GM10847 (cell line): ENCODE data around the gene SNAP47.

ENCODE experiments used
- POLR2A ChIP-seq: IDR thresholded peaks from 2 replicates; pipeline ENCODE4 v1.6.1; 2011; ENCODE audit not compliant: insufficient read length; ENCODE audit errors: extremely low read depth

Gene SNAP47

DNA sequence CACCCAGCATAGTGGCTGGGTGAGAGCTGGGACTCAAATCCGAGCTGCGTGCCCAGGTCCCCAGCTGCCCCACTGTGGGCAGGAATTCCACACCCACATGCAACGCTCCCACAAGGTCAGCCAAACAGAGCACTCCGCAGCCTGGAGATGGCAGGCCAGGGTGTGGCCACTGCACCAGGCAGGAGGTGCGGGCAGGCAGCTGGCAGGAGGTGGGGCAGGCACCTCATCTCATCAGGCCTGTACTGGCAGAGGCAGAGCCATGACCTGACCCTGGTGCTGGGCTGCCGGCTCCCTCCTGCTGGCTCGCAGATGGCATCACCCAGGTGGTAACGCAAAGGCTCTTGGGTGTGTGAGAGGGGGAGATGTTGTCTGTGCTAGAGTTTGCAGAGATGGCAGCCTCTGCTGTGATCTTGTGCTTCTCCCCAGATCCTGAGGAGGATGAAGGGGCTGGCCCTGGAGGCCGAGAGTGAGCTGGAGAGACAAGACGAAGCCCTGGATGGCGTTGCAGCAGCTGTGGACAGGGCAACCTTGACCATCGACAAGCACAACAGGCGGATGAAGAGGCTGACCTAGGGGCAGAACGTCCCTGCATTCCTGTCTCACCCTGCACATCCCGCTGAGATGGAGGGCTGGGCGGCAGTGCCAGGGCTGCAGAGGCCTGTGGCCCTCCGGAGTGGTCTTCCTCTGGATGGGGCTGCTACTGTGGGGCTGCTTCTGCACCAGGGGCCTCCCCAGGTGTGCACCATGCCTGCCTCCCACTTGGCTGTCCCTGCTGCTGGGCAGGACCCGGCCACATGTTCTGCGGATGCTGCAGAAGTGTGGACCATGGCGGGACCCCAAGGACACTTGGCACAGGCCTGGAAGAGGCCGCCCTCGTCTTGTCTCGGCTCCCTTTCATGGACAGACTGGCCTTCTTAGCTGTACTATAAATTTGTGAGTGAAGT lies 45.1 kb downstream of the SNAP47 start:
- TF ChIP-seq POLR2A: no peak

DNA sequence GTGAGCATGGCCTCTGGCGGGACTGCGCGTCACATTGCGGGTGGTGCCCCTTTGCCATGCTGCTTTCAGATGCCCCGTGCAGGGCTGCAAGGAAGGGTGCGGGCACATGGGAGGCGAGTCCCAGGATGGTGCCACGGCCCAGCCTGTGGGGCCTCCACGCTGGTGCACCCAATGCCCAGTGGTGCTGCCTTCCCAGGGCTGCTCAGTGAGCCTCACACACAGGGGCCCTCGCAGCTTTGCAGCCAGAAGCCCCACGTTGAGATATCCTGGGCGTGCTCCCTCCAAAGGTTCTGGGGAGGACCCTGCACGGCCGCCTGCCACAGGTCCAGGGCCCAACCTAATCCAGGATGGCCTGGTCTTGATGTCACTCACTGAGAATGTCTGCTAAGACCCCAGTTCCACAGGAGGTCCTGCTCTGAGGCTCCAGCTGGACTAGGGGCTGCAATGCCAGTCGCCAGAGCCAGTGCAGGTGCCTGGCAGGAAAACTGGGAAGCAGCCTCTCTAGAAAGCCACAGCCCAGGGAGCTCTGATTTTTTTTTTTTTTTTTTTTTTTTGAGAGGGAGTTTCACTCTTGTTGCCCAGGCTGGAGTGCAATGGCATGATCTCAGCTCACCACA lies 46.2 kb downstream of the SNAP47 start:
- no peak for TF ChIP-seq POLR2A

DNA sequence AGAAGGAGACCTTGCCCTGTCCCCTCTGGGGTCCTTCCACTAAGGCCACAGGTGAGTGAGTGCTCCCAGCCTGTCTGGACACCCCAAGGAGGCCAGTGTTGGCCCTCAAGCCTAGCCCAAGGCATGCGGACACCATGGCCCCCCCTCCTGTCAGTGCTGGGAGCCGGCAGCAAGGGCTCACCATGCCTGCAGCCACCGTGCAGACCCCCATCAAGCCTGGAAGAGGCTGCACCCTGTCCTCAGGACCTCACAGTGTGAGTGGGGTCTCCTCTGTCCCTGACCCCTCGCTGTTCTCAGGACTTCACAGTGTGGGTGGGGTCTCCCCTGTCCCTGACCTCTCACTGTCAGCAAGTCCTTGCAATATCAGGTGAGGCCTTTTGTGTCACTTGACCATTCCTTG lies 47.0 kb downstream of the SNAP47 start:
- no peak for TF ChIP-seq POLR2A

DNA sequence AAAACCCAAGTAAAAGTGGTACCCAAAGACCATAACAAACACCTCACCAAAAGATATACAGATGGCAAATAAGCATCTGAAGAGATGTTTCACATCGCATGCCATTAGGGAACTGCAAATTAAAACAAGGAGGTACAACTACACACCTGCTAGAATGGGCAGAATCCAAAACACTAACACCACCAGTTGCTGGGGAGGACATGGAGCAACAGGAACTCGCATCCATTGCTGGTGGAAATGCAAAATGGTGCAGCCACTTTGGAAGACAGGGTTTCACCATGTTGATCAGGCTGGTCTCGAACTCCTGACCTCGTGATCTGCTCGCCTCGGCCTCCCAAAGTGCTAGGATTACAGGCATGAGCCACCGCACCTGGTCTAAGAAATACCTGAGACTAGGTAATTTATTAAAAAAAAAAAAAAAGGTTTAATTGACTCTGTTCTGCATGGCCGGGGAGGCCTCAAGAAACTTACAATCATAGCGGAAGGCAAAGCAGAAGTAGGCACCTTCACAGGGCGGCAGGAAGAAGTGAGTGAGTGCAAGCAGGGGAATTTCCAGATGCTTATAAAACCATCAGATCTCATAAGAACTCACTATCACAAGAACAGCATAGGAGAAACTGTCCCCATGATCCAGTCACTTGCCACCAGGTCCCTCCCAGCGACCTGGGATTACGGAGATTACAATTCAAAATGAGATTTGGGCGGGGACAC lies 50.0 kb downstream of the SNAP47 start:
- no peak for TF ChIP-seq POLR2A

DNA sequence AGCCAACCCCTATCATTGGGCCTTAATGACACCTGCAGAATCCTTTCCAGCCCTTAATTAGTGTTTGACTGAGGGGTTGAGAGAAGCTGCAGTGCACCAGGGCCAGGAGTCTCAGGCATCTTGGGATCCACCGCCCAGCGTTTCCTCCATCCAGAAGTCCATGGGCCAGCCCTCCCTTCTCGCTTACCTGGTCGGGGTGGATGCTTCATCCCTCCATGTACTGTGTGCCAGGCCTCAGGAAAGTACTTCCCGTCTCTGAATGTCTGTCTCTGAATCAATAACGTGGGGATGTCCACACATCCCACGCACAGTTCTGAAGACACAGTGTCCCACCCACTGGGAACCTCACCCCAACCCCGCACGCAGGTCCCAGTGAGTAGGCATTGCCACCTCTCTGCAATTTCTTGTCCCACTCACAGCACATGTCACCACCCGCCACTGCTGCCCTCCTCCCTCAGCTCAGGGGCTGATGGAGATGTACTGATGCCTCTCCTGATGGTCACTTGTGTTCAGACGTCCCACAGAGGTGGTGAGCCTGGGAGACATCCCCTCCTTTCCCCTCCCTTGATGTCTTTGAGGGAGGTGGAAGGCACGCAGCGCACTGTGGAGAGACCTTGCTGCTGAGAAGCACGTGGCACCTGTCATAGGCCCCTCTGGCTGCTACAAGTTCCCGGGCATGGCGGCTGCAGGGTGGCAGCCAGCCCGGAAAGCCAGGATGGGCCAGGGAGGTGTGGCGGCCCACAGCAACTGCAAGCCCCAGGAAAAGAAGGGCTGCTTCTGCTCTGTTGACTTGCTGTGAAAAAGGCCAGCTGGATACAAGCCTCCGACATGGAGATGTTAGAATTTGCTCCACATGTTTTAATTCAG lies 50.8 kb downstream of the SNAP47 start:
- TF ChIP-seq POLR2A: no peak

DNA sequence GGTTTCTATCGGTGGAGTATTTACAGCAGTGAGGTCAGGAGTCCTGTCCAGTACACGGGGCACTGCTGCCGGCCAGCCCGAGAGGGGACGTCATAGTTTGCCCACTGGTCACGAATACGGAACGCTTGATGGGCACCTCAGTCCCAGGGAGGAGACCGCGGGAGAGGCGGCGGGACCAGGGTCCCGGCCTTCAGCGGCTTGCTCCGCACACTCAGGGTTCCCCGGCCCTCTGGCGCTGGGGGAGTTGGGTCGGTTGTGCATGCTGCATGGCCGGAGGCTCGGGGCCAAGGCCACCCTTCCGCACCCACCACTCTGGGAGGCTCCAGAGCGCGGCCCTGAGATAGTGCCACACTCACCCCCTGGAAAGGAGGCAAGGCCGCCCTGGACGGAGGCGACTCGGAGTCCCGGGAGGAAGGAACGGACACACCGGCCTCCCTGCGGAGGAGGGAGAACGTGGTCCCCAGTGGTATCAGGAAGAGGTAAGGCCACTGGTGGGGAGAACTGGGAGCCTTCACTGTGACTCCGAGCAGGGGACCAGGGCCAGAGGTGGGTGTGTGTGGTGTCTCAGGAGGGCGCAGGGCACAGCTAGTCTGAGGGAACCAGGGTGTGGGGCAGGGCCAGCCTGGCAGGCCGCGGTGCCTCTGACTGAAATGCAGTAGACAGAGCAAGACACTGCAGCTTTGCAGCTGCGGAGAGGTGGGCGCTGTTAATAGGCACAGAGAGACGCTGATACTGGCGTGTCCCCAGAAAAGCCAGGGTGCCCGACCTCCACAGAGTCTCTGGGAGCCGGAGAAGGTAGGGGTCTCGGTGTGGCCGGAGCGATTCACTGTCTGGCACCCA lies 51.7 kb downstream of the SNAP47 start:
- no peak for TF ChIP-seq POLR2A

- peak; percentile 57 for TF ChIP-seq POLR2A
Measured at GRCh38 chr1:227787513-227788270, 52.5 kb downstream of the SNAP47 start.

- TF ChIP-seq POLR2A: no peak
Measured at GRCh38 chr1:227788271-227789083, 53.2 kb downstream of the SNAP47 start.

- no peak for TF ChIP-seq POLR2A
Measured at GRCh38 chr1:227789084-227790033, 54.1 kb downstream of the SNAP47 start.

GRCh38 chr1:227790034-227790400 lies 54.8 kb downstream of the SNAP47 start:
- no peak for TF ChIP-seq POLR2A

GRCh38 chr1:227790868-227791267 lies 55.6 kb downstream of the SNAP47 start:
- TF ChIP-seq POLR2A: no peak
